ENCODE data around the gene KIF26B. TPM values are rescaled to one million over a fixed set of nuclear protein-coding genes. Genes with fewer than 3 reads are reported as not detected.

Gene KIF26B
- polyA plus RNA-seq, 1 donor from 2014 or later = 6.3 TPM

DNA sequence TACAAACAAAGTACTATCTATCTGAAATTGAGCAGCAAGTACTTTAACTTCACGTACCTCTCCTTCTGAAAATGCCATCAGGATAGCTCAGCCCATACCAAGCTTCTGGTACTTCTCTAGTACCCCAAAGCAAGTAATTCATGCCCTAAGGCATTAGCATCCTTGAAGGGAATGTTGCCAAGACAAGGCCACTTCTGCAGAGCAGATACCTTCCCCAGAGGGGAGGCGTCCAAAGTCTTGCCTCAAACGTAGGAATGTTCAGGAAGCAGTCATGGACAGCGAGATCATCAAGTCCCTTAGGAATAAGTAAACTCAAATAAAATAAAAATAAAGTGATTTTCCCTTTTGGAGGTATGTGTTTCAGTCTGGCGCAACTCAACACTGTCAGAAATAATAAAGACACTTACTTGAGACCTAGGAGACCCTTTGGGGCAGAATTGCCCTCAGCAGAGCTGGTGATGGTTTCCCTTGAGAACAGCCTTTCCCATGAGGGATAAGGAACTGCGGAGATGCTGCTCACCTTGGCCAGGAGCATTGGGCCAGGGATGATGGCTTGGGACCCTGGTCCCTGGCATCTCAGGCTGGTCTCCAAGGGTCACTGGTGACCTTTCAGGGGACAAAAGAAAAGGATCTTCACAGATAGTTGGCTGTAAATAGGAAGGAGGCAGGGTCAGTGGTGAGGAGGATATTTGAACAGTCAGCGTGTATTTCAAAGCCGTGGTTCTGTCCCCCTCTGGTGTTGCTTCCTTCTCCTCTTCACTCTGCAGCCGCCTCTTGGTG is 522.9 kb downstream of the KIF26B start:
- Histone ChIP-seq H3K27ac (ENCODE audit: low read length) (no peak overlapping the region), H2AFZ (ENCODE audit: low read depth, low read length) (no peak overlapping the region), H3K4me2 (ENCODE audit: low read length) (no peak overlapping the region), H3K27me3 (ENCODE audit: insufficient read depth, low read depth, low read length) (no peaks in the 10 kb centered on the region), H4K20me1 (ENCODE audit: insufficient read depth) (no peaks in the 10 kb centered on the region), H3K9me2 (ENCODE audit: insufficient read depth, low read length) (no peaks in the 10 kb centered on the region), H3F3A (ENCODE audit: insufficient read depth, low read length, poor library complexity, severe bottlenecking) (no peaks in the 10 kb centered on the region), H3K9ac (ENCODE audit: low read length) (no peak overlapping the region), H3K79me2 (replicated peaks; ENCODE audit: insufficient read depth, low read length) (no peaks in the 10 kb centered on the region), H3K9me3 (ENCODE audit: low read length) (no peaks in the 10 kb centered on the region), H3K4me3 (ENCODE audit: low read length) (no peak overlapping the region), H3K36me3 (ENCODE audit: insufficient read depth, low read length) (no peaks in the 10 kb centered on the region)
- TF ChIP-seq TAF1 (IDR thresholded peaks at IDR 0.05; ENCODE audit: low read depth) (no peak), POLR2AphosphoS5 (IDR thresholded peaks at IDR 0.05) (no peak), EP300 (conservative IDR thresholded peaks at IDR 0.05; ENCODE audit: poor library complexity, severe bottlenecking) (no peak), EZH2 (IDR thresholded peaks at IDR 0.05; ENCODE audit: borderline replicate concordance, insufficient read depth, low read length, poor library complexity, severe bottlenecking) (no peak), RAD21 (conservative IDR thresholded peaks at IDR 0.05) (no peak), MXI1 (conservative IDR thresholded peaks at IDR 0.05; ENCODE audit: poor library complexity, severe bottlenecking) (no peak), SMC3 (conservative IDR thresholded peaks at IDR 0.05; ENCODE audit: poor library complexity) (no peak)
- TF ChIP-seq, protein P1, sequence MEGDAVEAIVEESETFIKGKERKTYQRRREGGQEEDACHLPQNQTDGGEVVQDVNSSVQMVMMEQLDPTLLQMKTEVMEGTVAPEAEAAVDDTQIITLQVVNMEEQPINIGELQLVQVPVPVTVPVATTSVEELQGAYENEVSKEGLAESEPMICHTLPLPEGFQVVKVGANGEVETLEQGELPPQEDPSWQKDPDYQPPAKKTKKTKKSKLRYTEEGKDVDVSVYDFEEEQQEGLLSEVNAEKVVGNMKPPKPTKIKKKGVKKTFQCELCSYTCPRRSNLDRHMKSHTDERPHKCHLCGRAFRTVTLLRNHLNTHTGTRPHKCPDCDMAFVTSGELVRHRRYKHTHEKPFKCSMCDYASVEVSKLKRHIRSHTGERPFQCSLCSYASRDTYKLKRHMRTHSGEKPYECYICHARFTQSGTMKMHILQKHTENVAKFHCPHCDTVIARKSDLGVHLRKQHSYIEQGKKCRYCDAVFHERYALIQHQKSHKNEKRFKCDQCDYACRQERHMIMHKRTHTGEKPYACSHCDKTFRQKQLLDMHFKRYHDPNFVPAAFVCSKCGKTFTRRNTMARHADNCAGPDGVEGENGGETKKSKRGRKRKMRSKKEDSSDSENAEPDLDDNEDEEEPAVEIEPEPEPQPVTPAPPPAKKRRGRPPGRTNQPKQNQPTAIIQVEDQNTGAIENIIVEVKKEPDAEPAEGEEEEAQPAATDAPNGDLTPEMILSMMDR (IDR thresholded peaks at IDR 0.05; ENCODE audit: poor library complexity, severe bottlenecking) = no peak
- TF ChIP-seq, protein P2, sequence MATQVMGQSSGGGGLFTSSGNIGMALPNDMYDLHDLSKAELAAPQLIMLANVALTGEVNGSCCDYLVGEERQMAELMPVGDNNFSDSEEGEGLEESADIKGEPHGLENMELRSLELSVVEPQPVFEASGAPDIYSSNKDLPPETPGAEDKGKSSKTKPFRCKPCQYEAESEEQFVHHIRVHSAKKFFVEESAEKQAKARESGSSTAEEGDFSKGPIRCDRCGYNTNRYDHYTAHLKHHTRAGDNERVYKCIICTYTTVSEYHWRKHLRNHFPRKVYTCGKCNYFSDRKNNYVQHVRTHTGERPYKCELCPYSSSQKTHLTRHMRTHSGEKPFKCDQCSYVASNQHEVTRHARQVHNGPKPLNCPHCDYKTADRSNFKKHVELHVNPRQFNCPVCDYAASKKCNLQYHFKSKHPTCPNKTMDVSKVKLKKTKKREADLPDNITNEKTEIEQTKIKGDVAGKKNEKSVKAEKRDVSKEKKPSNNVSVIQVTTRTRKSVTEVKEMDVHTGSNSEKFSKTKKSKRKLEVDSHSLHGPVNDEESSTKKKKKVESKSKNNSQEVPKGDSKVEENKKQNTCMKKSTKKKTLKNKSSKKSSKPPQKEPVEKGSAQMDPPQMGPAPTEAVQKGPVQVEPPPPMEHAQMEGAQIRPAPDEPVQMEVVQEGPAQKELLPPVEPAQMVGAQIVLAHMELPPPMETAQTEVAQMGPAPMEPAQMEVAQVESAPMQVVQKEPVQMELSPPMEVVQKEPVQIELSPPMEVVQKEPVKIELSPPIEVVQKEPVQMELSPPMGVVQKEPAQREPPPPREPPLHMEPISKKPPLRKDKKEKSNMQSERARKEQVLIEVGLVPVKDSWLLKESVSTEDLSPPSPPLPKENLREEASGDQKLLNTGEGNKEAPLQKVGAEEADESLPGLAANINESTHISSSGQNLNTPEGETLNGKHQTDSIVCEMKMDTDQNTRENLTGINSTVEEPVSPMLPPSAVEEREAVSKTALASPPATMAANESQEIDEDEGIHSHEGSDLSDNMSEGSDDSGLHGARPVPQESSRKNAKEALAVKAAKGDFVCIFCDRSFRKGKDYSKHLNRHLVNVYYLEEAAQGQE (IDR thresholded peaks at IDR 0.05; ENCODE audit: borderline replicate concordance) = no peak

DNA sequence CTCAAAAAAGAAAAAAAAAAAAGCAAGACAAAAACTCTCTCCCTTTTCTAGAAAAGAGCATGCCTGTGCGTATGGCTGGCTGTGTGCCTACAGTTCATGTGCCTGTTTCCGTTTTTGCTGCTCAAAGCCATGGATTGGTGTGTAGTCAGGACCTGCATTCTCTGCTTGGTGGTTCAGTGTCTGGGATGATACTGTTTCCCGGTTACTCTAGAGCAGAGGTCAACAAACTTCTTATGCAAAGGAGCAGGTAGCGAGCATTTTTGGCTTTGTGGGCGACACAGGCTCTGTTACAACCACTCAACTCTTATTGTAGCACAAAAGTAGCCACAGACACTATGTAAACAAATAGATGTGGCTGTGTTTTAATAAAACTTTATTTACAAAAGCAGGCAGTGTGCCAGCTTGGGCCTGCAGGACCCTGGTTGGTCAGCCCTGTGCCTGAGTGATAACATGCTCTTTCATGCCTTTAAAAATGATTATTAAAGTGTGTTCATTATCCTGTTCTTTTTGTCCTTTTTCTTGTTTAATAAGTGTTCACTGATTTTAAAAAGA is 524.2 kb downstream of the KIF26B start:
- Histone ChIP-seq H4K20me1 (ENCODE audit: insufficient read depth) (no peaks in the 10 kb centered on the region), H3K36me3 (ENCODE audit: insufficient read depth, low read length) (no peaks in the 10 kb centered on the region), H3K4me3 (ENCODE audit: low read length) (no peak overlapping the region), H3K4me2 (ENCODE audit: low read length) (no peak overlapping the region), H3K27ac (ENCODE audit: low read length) (no peak overlapping the region), H3F3A (ENCODE audit: insufficient read depth, low read length, poor library complexity, severe bottlenecking) (no peaks in the 10 kb centered on the region), H3K27me3 (ENCODE audit: insufficient read depth, low read depth, low read length) (no peaks in the 10 kb centered on the region), H3K9ac (ENCODE audit: low read length) (no peak overlapping the region), H3K79me2 (replicated peaks; ENCODE audit: insufficient read depth, low read length) (no peaks in the 10 kb centered on the region), H2AFZ (ENCODE audit: low read depth, low read length) (no peak overlapping the region), H3K9me3 (ENCODE audit: low read length) (no peaks in the 10 kb centered on the region), H3K9me2 (ENCODE audit: insufficient read depth, low read length) (no peaks in the 10 kb centered on the region)
- TF ChIP-seq EP300 (conservative IDR thresholded peaks at IDR 0.05; ENCODE audit: poor library complexity, severe bottlenecking) = no peak
- TF ChIP-seq, protein P2 (IDR thresholded peaks at IDR 0.05; ENCODE audit: borderline replicate concordance) = no peak
- TF ChIP-seq MXI1 (conservative IDR thresholded peaks at IDR 0.05; ENCODE audit: poor library complexity, severe bottlenecking) = no peak
- TF ChIP-seq POLR2AphosphoS5 (IDR thresholded peaks at IDR 0.05) = no peak
- TF ChIP-seq, protein P1 (IDR thresholded peaks at IDR 0.05; ENCODE audit: poor library complexity, severe bottlenecking) = no peak
- no peak for TF ChIP-seq TAF1 (IDR thresholded peaks at IDR 0.05; ENCODE audit: low read depth)
- TF ChIP-seq EZH2 (IDR thresholded peaks at IDR 0.05; ENCODE audit: borderline replicate concordance, insufficient read depth, low read length, poor library complexity, severe bottlenecking) = no peak

Measured in neural cell (in vitro differentiated cells).